Sigmoid colon (tissue), 7 donors: ENCODE data around the gene PRPF31. TPM values are rescaled to one million over a fixed set of nuclear protein-coding genes. Genes with fewer than 3 reads are reported as not detected.

Experiments
- DNase-seq: peaks from one replicate; pipeline ENCODE4 v3.0.0-alpha.2; 2019
- H3K27ac ChIP-seq, 4 donors: fragments of 200-600 bp; sonication (generic); one replicate each; pipeline ENCODE4 v1.5.1; 2016 to 2019; ENCODE audit warnings: mild to moderate bottlenecking in 1 of 4
- H3K27me3 ChIP-seq, 3 donors: fragments of 200-600 bp; sonication (generic); one replicate each; pipeline ENCODE4 v1.5.1; 2019; ENCODE audit warnings: mild to moderate bottlenecking in 1 of 3
- H3K36me3 ChIP-seq, 4 donors: fragments of 200-600 bp; sonication (generic); one replicate each; pipeline ENCODE4 v1.5.1; 2016 to 2019
- H3K4me1 ChIP-seq, 4 donors: fragments of 200-600 bp; sonication (generic); one replicate each; pipeline ENCODE4 v1.5.1; 2017 to 2019
- H3K4me3 ChIP-seq, 4 donors: fragments of 200-600 bp; sonication (generic); one replicate each; pipeline ENCODE4 v1.5.1; 2017 to 2019; ENCODE audit warnings: mild to moderate bottlenecking in 2 of 4, moderate library complexity in 1 of 4
- H3K9me3 ChIP-seq, 4 donors: fragments of 200-600 bp in 3 of 4; sonication (generic) in 3 of 4; one replicate each; pipeline versions ENCODE4 v1.5.1 to v1.6.1; 2013 to 2019
- CTCF ChIP-seq, 4 experiments: fragments of 450-650 bp in 3 of 4; fragments of 200-600 bp in 1 of 4; IDR thresholded peaks; one replicate each; pipeline ENCODE4 v1.5.1; 2016 to 2019; ENCODE audit warnings: antibody characterized with exemption in 4 of 4, mild to moderate bottlenecking in 3 of 4, moderate library complexity in 2 of 4
- EP300 ChIP-seq, 4 donors: sonication (generic); formaldehyde crosslinking; IDR thresholded peaks; one replicate each; pipeline ENCODE4 v1.6.1; 2017; ENCODE audit warnings: antibody characterized with exemption in 4 of 4
- POLR2A ChIP-seq, 2 donors: fragments of 450-650 bp; IDR thresholded peaks; one replicate each; pipeline ENCODE4 v1.6.1; 2016; ENCODE audit warnings: antibody characterized with exemption in 2 of 2, mild to moderate bottlenecking in 2 of 2, moderate library complexity in 2 of 2
- POLR2AphosphoS5 ChIP-seq, 4 donors: sonication (generic); formaldehyde crosslinking; IDR thresholded peaks; one replicate each; pipeline ENCODE4 v1.6.1; 2017; ENCODE audit warnings: antibody characterized with exemption in 4 of 4
- WGBS, 2 donors: extraction: QIAGEN DNeasy Blood & Tissue Kit; methylation state at CpG; one replicate each; pipeline ENCODE4 v1.1.7; 2013; 5-methylcytosine and 5-hydroxymethylcytosine counted together
- intact Hi-C: fragments of 100-400 bp; cut with DNase I; formaldehyde crosslinking; loops from one replicate; pipeline ENCODE4 v1.15.1; 2023
- polyA plus RNA-seq, 3 donors: library from polyadenylated mRNA; stranded (reverse); fragments of 200-250 nt; gene quantifications; one replicate each; pipeline ENCODE4 v1.2.3, GENCODE V29; 2013
- total RNA-seq, 4 donors: library from RNA; depleted of rRNA; stranded (reverse); fragments of >200 nt; gene quantifications; one replicate each; pipeline ENCODE4 v1.1.0, GENCODE V29; 2016
- donor health status: healthy with polysubstance abuse.
- donor health status: Bipolar disorder and iron deficiency.
- donor health status: healthy.

Gene PRPF31
- total and polyA plus RNA-seq, 7 donors = 25.0 to 60.9 (median 51.0) TPM

DNA sequence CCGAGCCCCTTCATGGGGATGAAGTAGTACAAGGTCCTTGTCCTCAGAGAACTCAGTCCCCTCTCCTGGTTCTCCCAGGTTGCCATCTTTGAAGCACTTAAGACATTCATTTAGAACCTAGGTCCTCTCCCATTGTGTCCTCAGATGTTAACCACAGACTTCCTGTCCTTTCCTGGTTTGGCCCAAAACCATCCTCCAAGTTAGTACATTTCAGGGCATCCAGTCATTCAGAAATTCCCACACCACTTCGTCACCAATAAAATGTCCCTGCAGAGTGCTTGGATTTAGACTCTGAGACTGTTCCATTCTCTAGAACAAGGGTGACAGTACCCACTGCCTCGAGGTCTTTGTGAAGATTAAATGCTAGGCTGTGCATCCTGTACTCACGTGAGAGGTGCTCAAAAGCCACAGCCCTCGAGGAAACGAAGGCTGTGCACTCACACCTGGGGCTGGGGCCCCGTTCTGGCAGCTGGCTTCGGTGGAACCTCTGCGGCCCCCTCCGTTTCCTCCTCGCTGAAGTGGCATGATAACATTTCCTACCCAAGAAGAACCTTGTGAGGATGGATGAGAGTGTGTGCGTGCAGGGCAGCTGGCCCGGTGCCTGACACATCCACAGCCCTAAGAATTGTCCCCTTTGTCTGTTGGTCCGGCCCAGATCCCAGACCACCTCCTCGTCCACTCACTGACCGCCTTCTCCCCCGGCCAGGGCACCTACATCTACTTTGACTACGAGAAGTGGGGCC is 39.2 kb downstream of the PRPF31 start:
- Histone ChIP-seq H3K27ac (no peak overlapping the region), H3K36me3 (peaks cover 52 to 85% (median 68%) of the 10 kb centered on the region in 4 donors), H3K9me3 (no peaks in the 10 kb centered on the region), H3K4me1 (peaks cover 0 to 16% (median 12%) of the 10 kb centered on the region in 4 donors), H3K4me3 (no peak overlapping the region), H3K27me3 (no peaks in the 10 kb centered on the region)
- DNase-seq = no peak
- no peak for TF ChIP-seq EP300 (IDR thresholded peaks at IDR 0.05)
- no peak for TF ChIP-seq POLR2A (IDR thresholded peaks at IDR 0.05)
- TF ChIP-seq CTCF (IDR thresholded peaks at IDR 0.05) = no peak
- TF ChIP-seq POLR2AphosphoS5 (IDR thresholded peaks at IDR 0.05) = no peak
- 60 to 74% methylated on average over 18 of the region's 18 CpGs for WGBS, 2 donors
- intact Hi-C loops = no loop called here

DNA sequence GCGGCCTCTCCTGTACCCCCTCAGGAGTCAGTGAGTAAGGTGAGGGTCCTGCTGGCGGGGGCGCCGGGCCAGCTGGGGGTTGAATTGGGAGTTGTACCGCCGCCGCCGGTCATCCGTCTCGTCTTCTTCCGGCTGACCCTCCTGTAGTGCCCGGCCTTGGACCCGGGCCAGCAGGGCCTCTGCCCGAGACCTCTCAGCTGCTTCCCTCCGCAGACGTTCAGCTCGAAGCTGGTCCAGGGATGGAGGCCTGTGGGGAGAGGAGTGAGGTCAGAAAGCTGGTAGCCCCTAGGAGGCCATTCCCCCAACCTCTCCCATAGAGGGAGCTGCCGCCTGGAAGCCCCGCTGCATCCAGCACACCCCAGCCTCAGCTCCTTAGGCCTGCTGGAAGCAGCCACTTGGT is 40.1 kb downstream of the PRPF31 start:
- intact Hi-C loops = no loop called here
- Histone ChIP-seq H3K27me3 (no peaks in the 10 kb centered on the region), H3K36me3 (peaks cover 47 to 76% (median 60%) of the 10 kb centered on the region in 4 donors), H3K4me1 (peaks cover 0 to 23% (median 19%) of the 10 kb centered on the region in 4 donors), H3K4me3 (no peak overlapping the region), H3K9me3 (no peaks in the 10 kb centered on the region), H3K27ac (peak overlapping the region in 1 of 4 donors; percentile 17)
- 81 to 84% methylated on average over 19 of the region's 19 CpGs for WGBS, 2 donors
- no peak for DNase-seq
- TF ChIP-seq CTCF (IDR thresholded peaks at IDR 0.05) = no peak
- TF ChIP-seq POLR2A (IDR thresholded peaks at IDR 0.05) = no peak
- TF ChIP-seq POLR2AphosphoS5 (IDR thresholded peaks at IDR 0.05) = no peak
- no peak for TF ChIP-seq EP300 (IDR thresholded peaks at IDR 0.05)

- TF ChIP-seq POLR2A (IDR thresholded peaks at IDR 0.05) (no peak), EP300 (IDR thresholded peaks at IDR 0.05) (no peak), POLR2AphosphoS5 (IDR thresholded peaks at IDR 0.05) (peak in 1 of 4 donors; percentile 7), CTCF (IDR thresholded peaks at IDR 0.05) (no peak)
- Histone ChIP-seq H3K4me3 (no peak overlapping the region), H3K9me3 (no peaks in the 10 kb centered on the region), H3K4me1 (peaks cover 0 to 31% (median 27%) of the 10 kb centered on the region in 4 donors), H3K27me3 (no peaks in the 10 kb centered on the region), H3K36me3 (peaks cover 47 to 68% (median 57%) of the 10 kb centered on the region in 4 donors), H3K27ac (no peak overlapping the region)
- intact Hi-C loops = no loop called here
- 86 to 89% methylated on average over 11 of the region's 11 CpGs for WGBS, 2 donors
- DNase-seq = no peak
These were observed 40.9 kb downstream of the PRPF31 start for GRCh38 chr19:54156490-54156889.

DNA sequence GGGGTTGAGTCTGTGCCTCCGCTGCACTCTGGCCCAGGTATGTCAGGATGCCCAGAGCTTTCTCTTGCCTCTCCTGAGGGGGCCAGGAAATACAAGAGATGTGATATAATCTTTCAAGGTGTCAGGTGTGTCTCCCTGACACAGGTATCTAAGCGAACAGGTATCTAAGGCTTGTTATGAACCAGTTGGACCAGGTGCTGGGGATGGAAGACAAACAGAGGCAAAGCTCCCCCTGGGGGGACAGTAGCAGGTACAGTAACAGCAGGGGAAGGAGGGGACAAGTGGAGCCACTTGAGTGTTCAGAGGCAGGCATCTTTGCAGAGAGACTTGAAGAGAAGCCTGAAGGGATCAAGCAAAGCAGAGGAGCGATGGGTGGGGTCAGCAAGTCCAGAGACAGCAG is 41.4 kb downstream of the PRPF31 start:
- Histone ChIP-seq H3K27ac (no peak overlapping the region), H3K4me1 (peaks cover 0 to 36% (median 31%) of the 10 kb centered on the region in 4 donors), H3K4me3 (no peak overlapping the region), H3K9me3 (no peaks in the 10 kb centered on the region), H3K36me3 (peaks cover 47 to 63% (median 54%) of the 10 kb centered on the region in 4 donors), H3K27me3 (no peaks in the 10 kb centered on the region)
- TF ChIP-seq POLR2A (IDR thresholded peaks at IDR 0.05) (no peak), CTCF (IDR thresholded peaks at IDR 0.05) (no peak), EP300 (IDR thresholded peaks at IDR 0.05) (no peak), POLR2AphosphoS5 (IDR thresholded peaks at IDR 0.05) (no peak)
- WGBS, 2 donors = 88 to 96% methylated on average over 3 of the region's 3 CpGs
- no peak for DNase-seq
- intact Hi-C loops = no loop called here
